GM21825 (cell line): ENCODE measurements around the gene DCX.
"Not testable (repeated sequence)": the region's sequence is repeated elsewhere in the genome, so short reads cannot be mapped to it uniquely, and the experiment has no call there.

Experiments used
- ATAC-seq: cut with Tn5 transposase; IDR thresholded peaks from one replicate; pipeline ENCODE4 v1.9.1; 2021; ENCODE audit warnings: mild to moderate bottlenecking, moderate library complexity; ENCODE audit not compliant: unreplicated experiment

The DCX gene

GRCh38 chrX:111372086-111372485 is 39.9 kb downstream of the DCX start:
- no peak for ATAC-seq

- ATAC-seq = no peak
Observed at GRCh38 chrX:111365770-111366325, 46.1 kb downstream of the DCX start.

DNA sequence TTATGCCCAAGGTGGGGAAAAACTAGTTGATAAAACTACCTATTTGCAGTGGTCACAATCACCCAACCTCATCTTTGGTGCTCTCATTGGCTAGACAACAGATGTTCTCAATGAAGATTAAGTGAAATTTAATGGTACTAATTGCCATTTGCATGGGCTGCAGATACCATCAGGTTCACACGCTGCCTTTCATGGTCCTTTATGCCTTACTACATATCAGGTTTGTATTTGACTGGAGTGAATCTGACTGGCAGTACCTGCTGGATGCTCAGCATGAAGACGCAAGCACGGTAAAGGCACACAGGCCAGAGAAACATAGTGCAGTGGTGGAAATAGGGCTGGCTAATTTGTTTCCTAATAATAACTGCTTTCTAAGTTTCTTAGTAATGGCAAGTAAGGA is 48.3 kb downstream of the DCX start:
- ATAC-seq = no peak

DNA sequence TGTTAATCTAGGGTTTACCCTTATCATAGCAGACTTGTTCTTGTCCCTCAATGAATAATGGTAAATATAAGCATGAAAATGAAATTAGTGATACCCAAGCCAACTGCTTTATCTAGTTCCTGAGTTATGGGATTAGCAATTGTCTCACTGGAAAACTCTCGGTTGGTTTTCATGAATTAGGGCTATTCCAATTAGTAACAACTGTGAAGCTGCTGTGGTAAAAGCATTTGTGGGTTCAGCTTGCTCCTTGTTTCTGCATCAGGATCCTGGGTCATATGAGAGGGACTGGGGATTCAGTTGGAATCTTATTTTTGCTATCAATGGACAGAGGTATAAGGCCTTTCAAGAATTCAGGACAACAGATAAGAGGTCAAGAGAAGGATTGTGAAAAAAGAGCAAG is 50.2 kb downstream of the DCX start:
- no peak for ATAC-seq

- no peak for ATAC-seq
Observed at GRCh38 chrX:111360839-111361238, 51.2 kb downstream of the DCX start.

DNA sequence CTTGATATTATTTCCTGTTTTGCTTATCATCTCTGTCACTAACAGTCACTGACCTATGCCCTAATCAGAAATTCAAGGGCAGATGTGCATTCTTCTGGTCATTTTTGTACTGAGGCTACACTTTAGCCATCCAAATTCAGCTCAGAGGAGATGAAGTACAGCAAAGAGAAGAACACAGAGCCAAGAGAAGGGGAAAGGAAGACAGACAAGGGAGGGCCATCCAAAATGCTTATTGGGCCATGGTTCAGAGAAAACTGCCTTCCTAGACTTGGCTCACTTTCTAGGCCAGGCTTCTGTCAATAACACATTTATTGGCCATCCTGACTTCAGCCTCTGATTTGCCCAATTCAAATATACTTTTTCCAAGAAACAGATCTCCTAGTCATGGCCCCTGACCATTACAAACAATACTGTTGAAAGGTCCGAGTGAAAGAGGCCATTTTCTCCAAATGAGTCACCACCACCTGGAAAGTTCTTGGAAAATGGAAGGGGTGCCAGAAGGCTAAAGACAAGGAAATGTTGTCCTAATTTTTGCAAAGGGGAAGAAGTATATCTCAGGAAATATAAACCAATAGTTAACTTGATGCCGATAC is 56.4 kb downstream of the DCX start:
- no peak for ATAC-seq

DNA sequence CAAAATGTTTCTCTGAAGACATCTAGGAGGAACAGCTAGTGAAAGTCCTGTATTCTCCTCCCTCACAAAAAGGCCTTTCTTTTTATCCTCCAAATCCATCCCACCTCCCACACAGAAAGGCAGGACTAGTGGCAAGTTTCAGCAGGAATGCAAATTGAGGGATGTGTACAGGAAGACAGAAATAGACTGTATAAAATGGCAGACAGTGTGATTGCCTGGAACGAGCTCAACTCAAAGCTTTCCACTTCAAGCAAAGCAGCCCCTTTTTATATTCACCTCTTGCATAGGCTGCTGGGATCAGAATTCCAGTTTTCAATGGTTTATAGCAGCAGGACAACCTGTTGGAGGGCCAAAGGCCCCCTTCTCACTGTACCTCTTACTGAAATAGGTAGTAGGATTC is 57.5 kb downstream of the DCX start:
- no peak for ATAC-seq

DNA sequence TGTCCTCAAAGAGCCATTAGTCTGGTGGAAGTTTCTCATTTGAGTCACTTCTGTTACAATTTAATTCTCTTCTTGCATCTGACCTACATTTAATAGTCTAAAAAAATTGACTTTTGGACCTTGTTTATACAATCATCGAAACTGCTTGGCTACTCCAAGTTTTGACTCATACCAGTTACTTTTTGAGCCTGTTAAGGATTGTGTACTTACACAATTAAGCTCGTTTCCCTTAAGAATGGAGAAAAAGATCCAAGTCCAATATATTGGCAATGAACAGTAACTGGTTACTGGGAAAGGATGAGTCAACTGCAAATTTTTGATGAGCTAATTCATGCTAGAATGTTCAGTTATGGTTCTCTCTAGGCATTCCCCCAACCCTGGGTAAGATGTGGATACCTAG is 58.2 kb downstream of the DCX start:
- ATAC-seq = no peak

GRCh38 chrX:111352424-111352823 is 59.6 kb downstream of the DCX start:
- ATAC-seq = no peak

DNA sequence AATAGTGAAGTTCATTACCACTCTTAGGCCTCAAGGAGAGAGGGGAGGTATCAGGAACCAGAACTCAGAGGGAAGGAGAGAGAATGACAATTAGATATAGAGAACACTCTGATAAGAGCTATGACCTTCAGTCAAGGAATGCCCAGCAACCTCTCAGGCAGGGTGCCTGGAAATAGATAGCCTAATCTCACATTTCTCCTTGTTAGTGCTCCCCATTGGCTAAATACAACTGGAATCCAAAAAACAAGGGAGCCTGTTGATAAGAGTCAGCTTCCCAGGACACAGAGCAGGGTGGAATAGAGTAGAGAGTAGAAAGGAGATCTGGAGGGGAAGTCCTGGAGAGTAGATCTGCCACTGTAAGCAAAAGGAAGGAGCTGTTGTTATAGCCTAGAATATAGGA is 62.1 kb downstream of the DCX start:
- ATAC-seq = no peak

DNA sequence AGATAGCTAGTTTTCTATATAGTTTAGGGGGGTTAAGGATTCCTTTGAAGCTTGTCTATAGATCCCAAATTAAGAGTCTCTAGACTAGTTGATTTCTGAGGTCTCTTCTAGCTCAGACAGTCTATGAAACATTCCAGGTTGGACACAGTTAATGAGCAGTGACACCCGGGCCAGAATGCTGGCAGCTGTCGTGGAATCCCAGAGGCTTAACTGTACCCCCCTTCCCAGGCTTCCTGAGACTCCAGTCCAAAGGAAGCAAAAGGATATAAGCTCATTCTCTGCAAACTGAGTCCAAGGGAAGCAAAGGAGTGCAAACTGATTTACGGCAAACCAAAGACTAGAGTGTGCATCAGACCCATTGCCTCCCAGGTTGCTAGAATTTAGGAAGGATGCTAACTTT is 62.9 kb downstream of the DCX start:
- ATAC-seq = no peak

DNA sequence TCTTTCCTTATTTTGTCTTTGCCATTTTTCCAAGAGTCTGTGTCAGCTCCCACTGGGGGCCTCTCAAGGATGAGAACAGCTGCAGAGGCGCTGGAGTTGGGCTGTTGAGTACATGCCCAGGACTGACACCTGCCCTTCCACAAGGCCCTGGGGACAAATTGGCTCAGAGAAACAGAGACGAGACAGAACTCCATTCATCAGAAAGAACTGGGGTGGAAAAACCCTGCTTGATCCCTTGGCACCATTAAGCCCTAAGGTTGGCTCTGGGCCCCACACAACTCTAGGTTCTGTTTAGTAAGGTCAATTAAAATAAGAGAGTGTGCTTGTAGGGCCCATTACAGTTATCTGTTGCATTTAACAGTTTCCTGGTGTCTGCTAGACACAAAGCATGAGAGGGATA is 63.6 kb downstream of the DCX start:
- no peak for ATAC-seq

DNA sequence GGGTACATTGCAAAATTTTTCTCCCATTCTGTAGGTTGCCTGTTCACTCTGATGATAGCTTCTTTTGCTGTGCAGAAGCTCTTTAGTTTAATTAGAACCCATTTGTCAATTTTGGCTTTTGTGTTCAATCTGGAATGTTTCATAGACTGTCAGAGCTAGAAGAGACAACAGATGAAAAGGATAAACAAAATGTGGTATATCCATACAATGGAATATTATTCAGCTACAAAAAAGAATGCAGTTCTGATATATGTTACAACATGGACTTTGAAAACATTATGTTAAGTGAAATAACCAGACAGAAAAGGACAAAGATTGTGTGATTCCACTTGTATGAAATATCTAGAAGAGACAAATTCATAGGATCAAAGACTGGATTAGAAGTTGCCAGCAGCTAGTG is 65.8 kb downstream of the DCX start:
- not testable (repeated sequence) for ATAC-seq

- ATAC-seq = no peak
Observed at GRCh38 chrX:111340054-111340453, 71.9 kb downstream of the DCX start.

GRCh38 chrX:111339212-111339611 is 72.8 kb downstream of the DCX start:
- no peak for ATAC-seq

GRCh38 chrX:111338095-111338698 is 73.8 kb downstream of the DCX start:
- no peak for ATAC-seq

- no peak for ATAC-seq
Observed at GRCh38 chrX:111337067-111337637, 74.8 kb downstream of the DCX start.

DNA sequence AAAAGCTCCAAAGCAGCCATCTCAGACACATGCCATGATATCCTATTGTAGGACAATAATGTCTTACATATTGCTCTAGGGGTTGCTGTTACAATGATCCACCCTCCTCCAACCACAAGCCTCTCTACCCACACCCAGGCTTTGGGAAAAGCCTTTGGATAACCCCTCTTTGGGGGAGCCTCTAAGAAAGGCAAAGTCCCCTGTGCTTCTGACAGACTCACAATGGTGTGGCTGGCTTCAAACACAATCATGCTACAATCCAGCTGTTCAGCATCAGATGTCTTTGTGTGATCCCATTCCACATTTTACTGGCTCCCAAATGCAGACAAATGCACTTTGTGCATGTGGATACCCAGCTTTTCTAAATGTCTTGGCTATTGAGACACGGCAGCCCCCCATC is 75.9 kb downstream of the DCX start:
- ATAC-seq = no peak

GRCh38 chrX:111329370-111329769 is 82.6 kb downstream of the DCX start:
- ATAC-seq = no peak

GRCh38 chrX:111328858-111329257 is 83.1 kb downstream of the DCX start:
- no peak for ATAC-seq

GRCh38 chrX:111322231-111322855 is 89.6 kb downstream of the DCX start:
- no peak for ATAC-seq

GRCh38 chrX:111319451-111319850 is 92.5 kb downstream of the DCX start:
- no peak for ATAC-seq
